ENCODE measurements around the gene PGF. TPM values are rescaled to one million over a fixed set of nuclear protein-coding genes. Genes with fewer than 3 reads are reported as not detected.

PGF gene
- total RNA-seq, 1 experiment from 2014 or later = 6.9 TPM

GRCh38 chr14:74918380-74918779, 37.0 kb downstream of the PGF start:
- no peak overlapping the region for H3K4me3 ChIP-seq (ENCODE audit: insufficient read depth, low read depth, low read length)
- peaks cover 3% of the 10 kb centered on the region for H3K36me3 ChIP-seq (replicated peaks; ENCODE audit: control insufficient read depth, insufficient read depth, low read length)
- no peak for DNase-seq
- peaks cover 2% of the 10 kb centered on the region; the same call in 1 of the 2 replicates for H3K27me3 ChIP-seq (ENCODE audit: control insufficient read depth, insufficient read depth, low read length)

- no peak overlapping the region for H3K4me3 ChIP-seq (ENCODE audit: insufficient read depth, low read depth, low read length)
- no peak for DNase-seq
- H3K27me3 ChIP-seq (ENCODE audit: control insufficient read depth, insufficient read depth, low read length) = peaks cover 2% of the 10 kb centered on the region; the same call in 1 of the 2 replicates
- H3K36me3 ChIP-seq (replicated peaks; ENCODE audit: control insufficient read depth, insufficient read depth, low read length) = peaks cover 3% of the 10 kb centered on the region
Measured at GRCh38 chr14:74917646-74918081, 37.7 kb downstream of the PGF start.

- no peak for DNase-seq
- Histone ChIP-seq H3K4me3 (ENCODE audit: insufficient read depth, low read depth, low read length) (no peak overlapping the region), H3K36me3 (replicated peaks; ENCODE audit: control insufficient read depth, insufficient read depth, low read length) (peaks cover 3% of the 10 kb centered on the region), H3K27me3 (ENCODE audit: control insufficient read depth, insufficient read depth, low read length) (no peaks in the 10 kb centered on the region; the same call in 1 of the 2 replicates)
Measured at GRCh38 chr14:74917178-74917543, 38.2 kb downstream of the PGF start.

GRCh38 chr14:74915826-74916225, 39.6 kb downstream of the PGF start:
- Histone ChIP-seq H3K36me3 (replicated peaks; ENCODE audit: control insufficient read depth, insufficient read depth, low read length) (peaks cover 3% of the 10 kb centered on the region), H3K4me3 (ENCODE audit: insufficient read depth, low read depth, low read length) (no peak overlapping the region), H3K27me3 (ENCODE audit: control insufficient read depth, insufficient read depth, low read length) (no peaks in the 10 kb centered on the region)
- DNase-seq = no peak

GRCh38 chr14:74915426-74915825, 40.0 kb downstream of the PGF start:
- no peak for DNase-seq
- Histone ChIP-seq H3K27me3 (ENCODE audit: control insufficient read depth, insufficient read depth, low read length) (no peaks in the 10 kb centered on the region), H3K4me3 (ENCODE audit: insufficient read depth, low read depth, low read length) (no peak overlapping the region), H3K36me3 (replicated peaks; ENCODE audit: control insufficient read depth, insufficient read depth, low read length) (peaks cover 3% of the 10 kb centered on the region)

- no peaks in the 10 kb centered on the region for H3K27me3 ChIP-seq (ENCODE audit: control insufficient read depth, insufficient read depth, low read length)
- no peaks in the 10 kb centered on the region; the same call in 1 of the 2 replicates for H3K36me3 ChIP-seq (replicated peaks; ENCODE audit: control insufficient read depth, insufficient read depth, low read length)
- DNase-seq = peak; percentile 85
- H3K4me3 ChIP-seq (ENCODE audit: insufficient read depth, low read depth, low read length) = no peak overlapping the region
Measured at GRCh38 chr14:74913986-74914573, 41.3 kb downstream of the PGF start.

- H3K4me3 ChIP-seq (ENCODE audit: insufficient read depth, low read depth, low read length) = no peak overlapping the region
- H3K27me3 ChIP-seq (ENCODE audit: control insufficient read depth, insufficient read depth, low read length) = no peaks in the 10 kb centered on the region
- H3K36me3 ChIP-seq (replicated peaks; ENCODE audit: control insufficient read depth, insufficient read depth, low read length) = no peaks in the 10 kb centered on the region; the same call in 1 of the 2 replicates
- no peak for DNase-seq
Measured at GRCh38 chr14:74913393-74913910, 41.9 kb downstream of the PGF start.

GRCh38 chr14:74912801-74913200, 42.6 kb downstream of the PGF start:
- H3K36me3 ChIP-seq (replicated peaks; ENCODE audit: control insufficient read depth, insufficient read depth, low read length) = no peaks in the 10 kb centered on the region; the same call in 1 of the 2 replicates
- H3K4me3 ChIP-seq (ENCODE audit: insufficient read depth, low read depth, low read length) = no peak overlapping the region
- no peaks in the 10 kb centered on the region for H3K27me3 ChIP-seq (ENCODE audit: control insufficient read depth, insufficient read depth, low read length)
- peak; percentile 47 for DNase-seq

GRCh38 chr14:74912111-74912510, 43.3 kb downstream of the PGF start:
- Histone ChIP-seq H3K4me3 (ENCODE audit: insufficient read depth, low read depth, low read length) (no peak overlapping the region), H3K27me3 (ENCODE audit: control insufficient read depth, insufficient read depth, low read length) (no peaks in the 10 kb centered on the region), H3K36me3 (replicated peaks; ENCODE audit: control insufficient read depth, insufficient read depth, low read length) (no peaks in the 10 kb centered on the region; the same call in 1 of the 2 replicates)
- DNase-seq = peak; percentile 29

- Histone ChIP-seq H3K36me3 (replicated peaks; ENCODE audit: control insufficient read depth, insufficient read depth, low read length) (no peaks in the 10 kb centered on the region; the same call in 1 of the 2 replicates), H3K27me3 (ENCODE audit: control insufficient read depth, insufficient read depth, low read length) (no peaks in the 10 kb centered on the region), H3K4me3 (ENCODE audit: insufficient read depth, low read depth, low read length) (no peak overlapping the region)
- DNase-seq = peak; percentile 51
Measured at GRCh38 chr14:74911704-74912103, 43.7 kb downstream of the PGF start.

GRCh38 chr14:74911221-74911620, 44.2 kb downstream of the PGF start:
- no peak overlapping the region for H3K4me3 ChIP-seq (ENCODE audit: insufficient read depth, low read depth, low read length)
- peak; percentile 38 for DNase-seq
- no peaks in the 10 kb centered on the region for H3K27me3 ChIP-seq (ENCODE audit: control insufficient read depth, insufficient read depth, low read length)
- H3K36me3 ChIP-seq (replicated peaks; ENCODE audit: control insufficient read depth, insufficient read depth, low read length) = peaks cover 2% of the 10 kb centered on the region

GRCh38 chr14:74910556-74910955, 44.8 kb downstream of the PGF start:
- Histone ChIP-seq H3K4me3 (ENCODE audit: insufficient read depth, low read depth, low read length) (no peak overlapping the region), H3K36me3 (replicated peaks; ENCODE audit: control insufficient read depth, insufficient read depth, low read length) (peaks cover 2% of the 10 kb centered on the region), H3K27me3 (ENCODE audit: control insufficient read depth, insufficient read depth, low read length) (no peaks in the 10 kb centered on the region)
- peak; percentile 61 for DNase-seq

- DNase-seq = peak; percentile 52
- no peaks in the 10 kb centered on the region for H3K27me3 ChIP-seq (ENCODE audit: control insufficient read depth, insufficient read depth, low read length)
- H3K36me3 ChIP-seq (replicated peaks; ENCODE audit: control insufficient read depth, insufficient read depth, low read length) = peaks cover 2% of the 10 kb centered on the region
- no peak overlapping the region for H3K4me3 ChIP-seq (ENCODE audit: insufficient read depth, low read depth, low read length)
Measured at GRCh38 chr14:74909911-74910310, 45.5 kb downstream of the PGF start.

GRCh38 chr14:74909501-74909900, 45.9 kb downstream of the PGF start:
- peak; percentile 59 for DNase-seq
- Histone ChIP-seq H3K36me3 (replicated peaks; ENCODE audit: control insufficient read depth, insufficient read depth, low read length) (peaks cover 4% of the 10 kb centered on the region), H3K4me3 (ENCODE audit: insufficient read depth, low read depth, low read length) (no peak overlapping the region), H3K27me3 (ENCODE audit: control insufficient read depth, insufficient read depth, low read length) (no peaks in the 10 kb centered on the region)

GRCh38 chr14:74908861-74909341, 46.5 kb downstream of the PGF start:
- Histone ChIP-seq H3K36me3 (replicated peaks; ENCODE audit: control insufficient read depth, insufficient read depth, low read length) (peaks cover 4% of the 10 kb centered on the region), H3K4me3 (ENCODE audit: insufficient read depth, low read depth, low read length) (no peak overlapping the region), H3K27me3 (ENCODE audit: control insufficient read depth, insufficient read depth, low read length) (no peaks in the 10 kb centered on the region)
- DNase-seq = peak; percentile 49
